GM23338 (cell line): Measurements from ENCODE around the gene PRLH.

Experiments
- POLR2AphosphoS5 ChIP-seq: IDR thresholded peaks from 2 replicates; pipeline ENCODE4 v1.6.1; 2016; ENCODE audit warnings: antibody characterized with exemption, low read depth
- TF ChIP-seq, protein P1 (sequence below), 2 experiments: fragments of 200-600 bp in 1 of 2; sonication (generic) in 1 of 2; conservative IDR thresholded peaks; 2 replicates each; pipeline versions ENCODE4 v1.5.1 to v1.6.1; 2016 to 2017; ENCODE audit warnings: antibody characterized with exemption in 2 of 2, low read depth in 2 of 2, mild to moderate bottlenecking in 2 of 2, moderate library complexity in 1 of 2

DNA sequence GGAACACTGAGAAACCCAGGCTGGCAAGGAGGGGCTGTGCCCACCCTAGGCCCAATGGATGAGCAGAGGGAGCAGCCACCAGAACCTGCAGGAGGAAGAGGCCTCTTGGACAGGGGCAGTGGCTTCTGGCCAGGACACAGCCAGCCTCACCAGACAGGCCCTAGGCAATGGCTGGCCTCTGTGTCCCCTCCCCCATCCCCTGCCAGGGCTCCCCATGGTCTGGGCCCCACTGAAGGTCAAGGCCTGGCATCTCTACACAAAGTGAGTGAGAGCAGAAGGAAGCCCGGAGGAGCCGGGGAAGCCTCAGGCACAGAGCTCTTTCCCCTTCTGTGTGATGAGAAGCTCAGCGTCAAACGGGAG, 6.3 kb downstream of the PRLH start:
- TF ChIP-seq, protein P1, sequence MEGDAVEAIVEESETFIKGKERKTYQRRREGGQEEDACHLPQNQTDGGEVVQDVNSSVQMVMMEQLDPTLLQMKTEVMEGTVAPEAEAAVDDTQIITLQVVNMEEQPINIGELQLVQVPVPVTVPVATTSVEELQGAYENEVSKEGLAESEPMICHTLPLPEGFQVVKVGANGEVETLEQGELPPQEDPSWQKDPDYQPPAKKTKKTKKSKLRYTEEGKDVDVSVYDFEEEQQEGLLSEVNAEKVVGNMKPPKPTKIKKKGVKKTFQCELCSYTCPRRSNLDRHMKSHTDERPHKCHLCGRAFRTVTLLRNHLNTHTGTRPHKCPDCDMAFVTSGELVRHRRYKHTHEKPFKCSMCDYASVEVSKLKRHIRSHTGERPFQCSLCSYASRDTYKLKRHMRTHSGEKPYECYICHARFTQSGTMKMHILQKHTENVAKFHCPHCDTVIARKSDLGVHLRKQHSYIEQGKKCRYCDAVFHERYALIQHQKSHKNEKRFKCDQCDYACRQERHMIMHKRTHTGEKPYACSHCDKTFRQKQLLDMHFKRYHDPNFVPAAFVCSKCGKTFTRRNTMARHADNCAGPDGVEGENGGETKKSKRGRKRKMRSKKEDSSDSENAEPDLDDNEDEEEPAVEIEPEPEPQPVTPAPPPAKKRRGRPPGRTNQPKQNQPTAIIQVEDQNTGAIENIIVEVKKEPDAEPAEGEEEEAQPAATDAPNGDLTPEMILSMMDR (conservative IDR thresholded peaks at IDR 0.05; ENCODE audit: low read depth in 2 of 2) = no peak
- TF ChIP-seq POLR2AphosphoS5 = no peak
